GM12891 (cell line): Measurements from ENCODE around the gene FLT4.

Experiments used
- POLR2A ChIP-seq: IDR thresholded peaks from 2 replicates; pipeline ENCODE4 v1.6.1; 2011; ENCODE audit warnings: low read depth, low read length, control low read depth
- POLR2AphosphoS5 ChIP-seq: IDR thresholded peaks from 2 replicates; pipeline ENCODE4 v1.6.1; 2011; ENCODE audit warnings: low read depth, low read length, control low read depth
- SPI1 ChIP-seq: IDR thresholded peaks from 2 replicates; pipeline ENCODE4 v1.6.1; 2011; ENCODE audit warnings: low read depth, low read length, control low read depth
- TAF1 ChIP-seq: IDR thresholded peaks from 2 replicates; pipeline ENCODE4 v1.6.1; 2011; ENCODE audit warnings: low read depth, low read length, control low read depth

DNA sequence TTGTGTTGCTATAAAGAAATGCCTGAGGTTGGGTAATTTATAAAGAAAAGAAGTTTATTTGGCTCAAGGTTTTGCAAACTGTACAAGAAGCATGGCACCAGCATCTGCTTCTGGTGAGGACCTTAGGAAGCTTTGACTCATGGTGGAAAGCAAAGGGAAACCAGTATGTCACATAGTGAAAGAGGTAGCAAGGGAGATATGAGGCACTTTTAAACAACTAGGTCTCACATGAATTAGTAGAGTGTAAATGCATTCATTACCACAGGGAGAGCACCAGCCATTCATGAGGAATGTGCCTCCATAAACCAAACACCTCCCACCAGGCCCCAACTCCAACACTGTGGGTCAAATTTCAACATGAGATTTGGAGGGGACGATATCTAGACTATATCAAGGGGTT lies 49.6 kb upstream of the FLT4 start:
- TF ChIP-seq POLR2A (no peak), TAF1 (no peak), POLR2AphosphoS5 (no peak), SPI1 (no peak)
